Stimulated activated CD4-positive, alpha-beta T cell treated with anti-CD3 and anti-CD28 coated beads, Interleukin-2, amount 100 ng/mL, for 4 hours (primary cell): ENCODE results near the gene ESRRB.
"Not testable (repeated sequence)": the region's sequence is repeated elsewhere in the genome, so short reads cannot be mapped to it uniquely, and the experiment has no call there.

Experiments
- DNase-seq: peaks from one replicate; pipeline ENCODE4 v3.0.0-alpha.2; 2020; ENCODE audit warnings: low read depth

ESRRB gene

DNA sequence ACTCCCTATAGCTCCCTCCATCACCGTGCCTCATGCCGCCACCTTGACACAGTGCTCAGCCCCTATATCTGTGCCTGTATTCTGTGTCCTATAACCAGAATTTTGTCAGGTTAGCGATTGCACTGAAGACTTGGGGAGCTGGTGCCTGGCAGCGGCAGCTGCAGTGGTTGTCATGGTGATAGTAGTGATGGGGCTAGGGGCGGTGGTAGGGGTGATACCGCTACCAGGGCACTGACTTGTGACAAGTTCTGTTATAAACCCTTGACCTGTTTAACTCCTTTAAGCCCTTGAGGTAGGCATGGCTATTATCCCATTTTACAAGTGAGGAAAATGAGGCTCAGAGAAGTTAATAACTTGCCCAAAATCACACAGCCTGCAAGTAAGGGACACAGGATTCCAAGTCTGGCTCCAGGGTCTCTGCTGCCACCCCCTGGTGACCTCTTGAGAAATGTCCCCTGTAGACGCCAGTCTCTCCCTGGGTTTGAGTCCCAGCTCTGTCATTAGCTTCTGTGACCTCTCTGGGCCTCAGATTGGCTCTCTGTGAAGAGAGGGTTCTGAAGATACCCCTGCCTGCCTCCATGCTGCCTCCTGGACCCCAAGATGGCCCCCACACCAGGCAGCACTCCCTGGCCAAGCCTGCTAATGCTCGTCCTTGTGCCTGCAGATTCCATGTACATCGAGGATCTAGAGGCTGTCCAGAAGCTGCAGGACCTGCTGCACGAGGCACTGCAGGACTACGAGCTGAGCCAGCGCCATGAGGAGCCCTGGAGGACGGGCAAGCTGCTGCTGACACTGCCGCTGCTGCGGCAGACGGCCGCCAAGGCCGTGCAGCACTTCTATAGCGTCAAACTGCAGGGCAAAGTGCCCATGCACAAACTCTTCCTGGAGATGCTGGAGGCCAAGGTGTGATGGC is 121.9 kb downstream of the ESRRB start:
- no peak for DNase-seq

DNA sequence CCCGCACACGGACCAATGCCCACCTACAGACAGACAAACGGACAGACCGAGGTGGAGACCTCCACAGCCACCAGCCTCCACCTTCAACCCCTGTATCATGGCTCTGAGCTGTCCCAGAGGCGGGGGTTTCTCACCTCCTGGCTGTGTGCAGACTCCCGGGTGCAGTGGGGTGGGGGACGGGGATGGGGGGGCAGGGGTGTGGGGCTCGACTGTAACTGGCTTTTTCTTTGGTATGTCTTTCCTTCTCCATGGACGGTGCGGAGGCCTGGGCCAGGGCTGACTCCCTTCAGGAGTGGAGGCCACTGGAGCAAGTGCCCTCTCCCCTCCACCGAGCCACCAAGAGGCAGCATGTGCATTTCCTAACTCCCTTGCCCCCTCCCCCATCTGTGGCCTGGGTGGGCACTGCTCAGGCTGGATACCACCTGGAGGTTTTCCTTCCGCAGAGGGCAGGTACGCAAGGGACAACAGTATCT is 122.6 kb downstream of the ESRRB start:
- no peak for DNase-seq

DNA sequence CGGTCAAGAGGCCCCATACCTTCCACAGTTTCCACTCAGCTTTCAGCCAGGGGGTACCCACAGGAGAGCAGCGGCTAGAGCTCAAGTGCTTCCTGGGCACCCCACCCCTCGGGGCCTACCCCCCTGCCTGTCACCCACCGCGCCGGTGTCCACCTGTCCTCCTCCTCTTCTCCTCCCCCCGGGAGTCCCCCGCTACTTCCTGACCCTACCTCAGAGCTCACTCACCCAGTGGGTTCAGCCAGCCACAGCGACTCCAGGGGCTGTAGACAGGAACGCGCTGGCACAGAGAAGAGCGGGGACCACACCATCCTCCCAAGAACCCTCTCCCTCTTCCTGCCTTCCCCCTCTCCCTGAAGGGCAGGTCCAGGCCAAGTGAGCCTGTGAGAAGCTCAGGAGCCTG is 123.0 kb downstream of the ESRRB start:
- DNase-seq: no peak

DNA sequence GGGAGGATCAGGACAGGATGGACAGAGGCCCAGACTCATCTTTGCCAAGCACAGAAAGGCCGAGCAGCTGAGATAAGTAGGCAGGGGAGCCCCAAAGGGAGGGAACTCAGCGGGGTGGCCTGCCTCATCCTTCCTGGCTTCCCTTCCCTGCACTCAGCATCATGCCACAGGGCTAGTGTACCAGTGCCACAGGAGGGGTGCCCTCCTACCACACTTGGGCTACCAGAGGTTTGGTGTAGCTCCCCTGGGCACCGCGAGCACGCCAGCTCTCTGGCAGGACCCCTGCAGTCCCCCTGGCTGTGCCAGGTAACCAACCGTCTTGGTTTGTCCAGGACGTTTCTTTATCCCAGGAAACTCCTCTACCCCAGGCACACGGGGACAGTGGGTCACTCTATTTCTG is 123.5 kb downstream of the ESRRB start:
- DNase-seq: no peak

DNA sequence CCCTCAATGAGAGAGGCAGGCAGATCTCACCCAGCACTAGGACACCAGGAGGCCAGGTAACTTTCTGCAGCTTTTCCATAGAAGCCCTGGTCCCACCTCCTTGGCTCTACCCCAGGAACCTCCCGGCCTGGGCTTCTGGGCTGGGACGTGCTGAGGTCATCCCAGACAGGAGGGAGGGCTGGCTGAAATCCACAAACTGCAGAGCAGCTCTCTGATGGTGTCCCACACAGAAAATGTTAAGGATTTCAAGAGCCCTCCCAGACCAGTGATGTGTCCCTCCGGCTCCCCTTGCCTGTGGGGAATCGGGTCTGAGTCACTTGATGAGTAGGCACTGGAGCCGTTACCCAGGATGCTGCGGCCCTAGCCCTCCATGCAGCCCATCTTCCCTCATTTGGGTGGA is 124.1 kb downstream of the ESRRB start:
- DNase-seq: no peak

DNA sequence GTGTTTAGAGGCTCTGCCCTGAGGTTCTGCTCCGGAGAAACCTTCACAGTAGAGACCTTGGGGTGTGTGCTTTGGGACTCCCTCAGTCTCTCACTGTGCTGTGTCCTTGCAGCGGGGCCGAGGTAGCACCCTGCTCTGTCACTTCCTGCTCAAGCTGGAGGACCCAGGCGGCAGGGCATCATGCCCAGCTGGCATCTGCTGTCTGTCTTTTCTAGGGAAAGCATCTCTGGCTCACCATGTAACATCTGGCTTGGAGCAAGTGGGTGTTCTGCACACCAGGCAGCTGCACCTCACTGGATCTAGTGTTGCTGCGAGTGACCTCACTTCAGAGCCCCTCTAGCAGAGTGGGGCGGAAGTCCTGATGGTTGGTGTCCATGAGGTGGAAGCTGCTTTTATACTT is 124.5 kb downstream of the ESRRB start:
- no peak for DNase-seq

DNA sequence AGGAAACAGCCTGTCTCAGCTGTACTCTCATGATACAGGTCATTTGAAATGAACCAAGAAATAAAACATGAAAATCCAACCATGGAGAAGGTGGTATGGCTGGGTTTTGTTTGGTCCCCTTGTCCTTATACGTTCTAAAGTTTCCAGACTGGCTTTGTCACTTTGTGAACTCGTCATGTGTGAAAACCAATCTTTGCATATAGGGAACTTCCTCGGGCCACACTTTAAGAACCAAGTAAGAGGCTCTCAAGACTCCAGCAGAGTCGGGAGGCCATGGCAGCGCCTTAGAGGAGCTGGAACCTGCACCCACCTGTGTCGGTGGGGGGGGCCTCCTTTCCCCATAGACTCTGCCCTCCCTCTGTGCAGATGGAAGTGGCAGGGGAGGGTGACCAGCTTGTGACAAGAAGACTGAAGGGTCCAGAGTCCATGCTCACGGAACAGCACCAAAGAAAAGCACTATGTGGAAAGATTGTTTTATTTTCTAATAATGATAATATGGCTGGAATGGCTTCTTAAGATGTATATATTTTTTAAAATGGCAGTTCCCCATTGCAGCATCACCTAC is 125.3 kb downstream of the ESRRB start:
- no peak for DNase-seq

DNA sequence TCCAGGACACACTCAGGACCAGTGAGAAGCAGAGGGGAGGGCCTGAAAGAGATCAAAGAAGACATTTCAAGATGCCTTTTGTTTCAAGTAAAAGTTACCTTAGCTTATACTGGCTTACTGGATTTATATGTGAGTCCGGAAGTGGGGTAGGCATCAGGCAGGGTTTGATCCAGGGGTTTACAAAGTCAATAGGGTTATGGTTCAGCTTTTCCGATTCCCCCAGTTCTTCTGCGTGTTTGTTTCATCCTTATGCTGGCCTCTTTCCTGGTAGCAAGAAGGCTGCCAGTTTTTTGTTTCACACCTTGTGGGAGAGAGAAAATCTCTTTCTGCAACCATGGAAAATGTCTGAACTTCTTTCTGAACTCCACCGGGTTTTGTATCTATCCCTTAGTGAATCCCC is 126.3 kb downstream of the ESRRB start:
- no peak for DNase-seq

DNA sequence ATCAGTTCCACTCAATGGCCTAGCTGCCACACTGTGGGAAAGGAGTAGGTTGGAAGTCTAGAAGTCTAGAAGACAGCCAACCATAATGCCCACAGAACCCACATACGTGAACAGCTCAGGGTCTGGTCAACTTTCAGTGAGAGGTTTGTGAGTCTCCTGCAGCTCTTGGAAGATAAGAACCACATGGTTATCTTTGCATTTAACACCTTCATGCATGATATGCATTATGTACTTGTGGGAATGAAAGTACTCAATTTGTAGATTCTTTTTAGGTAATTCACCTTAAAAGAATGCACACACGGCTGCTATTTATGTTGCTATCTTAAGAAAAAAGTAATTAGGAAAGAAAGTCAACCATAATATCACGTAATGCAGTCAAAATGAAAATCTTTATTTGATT is 126.7 kb downstream of the ESRRB start:
- DNase-seq: no peak

DNA sequence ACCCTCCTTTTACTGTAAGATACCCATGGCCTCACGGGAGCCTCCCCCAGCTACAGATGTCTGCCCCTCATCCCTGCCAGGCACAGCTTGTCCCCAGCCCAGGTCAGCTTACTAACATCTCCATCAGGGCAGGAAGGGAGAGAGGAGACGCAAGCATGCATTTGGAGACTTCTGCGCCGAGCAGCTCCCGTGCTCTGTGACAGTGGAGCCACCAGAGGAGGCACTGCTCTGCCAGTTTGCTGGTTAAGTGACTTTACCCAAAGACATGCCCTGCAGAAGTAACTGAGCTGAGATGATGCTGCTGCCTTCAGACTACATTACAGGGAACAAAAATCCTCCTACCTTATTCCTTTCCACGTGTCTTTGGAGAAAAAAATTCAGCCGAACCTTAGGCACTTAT is 133.4 kb downstream of the ESRRB start:
- no peak for DNase-seq

DNA sequence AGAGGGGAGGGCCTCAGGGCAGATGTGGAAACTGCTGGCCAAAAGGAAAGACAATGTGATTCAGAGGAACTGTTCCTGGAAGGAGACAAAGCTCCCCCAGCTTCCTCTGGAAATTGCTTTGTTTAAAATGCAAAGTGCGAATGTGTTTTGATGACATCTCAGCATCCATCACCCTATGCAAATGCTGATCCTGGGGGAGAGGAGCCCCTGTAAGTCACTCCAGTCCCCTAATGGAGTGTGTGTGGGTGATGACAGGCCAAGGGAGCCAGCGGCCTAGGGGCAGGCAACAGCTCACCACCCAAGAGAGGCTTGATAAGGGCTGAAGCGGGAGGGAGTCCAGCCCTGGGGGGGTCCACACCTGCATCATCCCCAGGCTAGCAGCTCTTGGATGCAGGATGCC is 134.2 kb downstream of the ESRRB start:
- DNase-seq: no peak

DNA sequence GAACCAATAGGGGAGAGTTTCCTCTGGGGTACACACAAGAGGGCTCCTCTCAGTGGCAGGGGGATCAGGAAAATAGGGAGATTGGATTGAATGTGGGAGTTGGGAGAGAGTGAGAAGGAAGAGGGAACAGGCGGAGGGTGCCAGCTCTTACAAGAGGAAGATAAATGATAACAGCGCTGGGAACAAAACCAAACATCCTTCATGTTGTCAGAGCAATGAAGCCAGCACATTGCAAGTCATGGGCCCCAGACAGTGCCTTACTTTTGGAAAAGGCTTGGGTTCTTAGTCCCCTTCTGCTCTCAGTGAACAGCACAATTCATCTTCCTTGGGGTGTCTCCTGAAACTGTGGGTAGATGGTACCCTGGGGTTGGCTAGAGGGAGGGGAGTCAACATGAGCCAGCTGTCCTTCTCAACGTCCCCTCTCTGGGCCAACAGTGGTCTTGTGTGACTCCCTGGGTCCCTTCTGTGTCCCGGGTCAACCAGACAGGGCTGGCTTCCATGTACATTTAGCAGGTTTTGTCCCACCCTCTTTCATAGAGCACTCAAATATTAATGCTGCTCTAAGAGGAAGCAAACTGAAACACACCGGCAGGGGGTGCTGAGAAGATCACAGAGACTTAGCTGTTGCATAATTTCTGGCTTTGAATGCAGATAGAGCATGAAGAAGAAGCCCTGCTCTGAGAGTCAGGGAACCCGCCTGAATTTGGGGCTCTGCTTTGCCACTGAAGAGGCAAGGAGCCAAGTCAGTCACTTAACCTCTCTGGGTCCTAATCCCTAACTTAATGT is 138.5 kb downstream of the ESRRB start:
- no peak for DNase-seq

DNA sequence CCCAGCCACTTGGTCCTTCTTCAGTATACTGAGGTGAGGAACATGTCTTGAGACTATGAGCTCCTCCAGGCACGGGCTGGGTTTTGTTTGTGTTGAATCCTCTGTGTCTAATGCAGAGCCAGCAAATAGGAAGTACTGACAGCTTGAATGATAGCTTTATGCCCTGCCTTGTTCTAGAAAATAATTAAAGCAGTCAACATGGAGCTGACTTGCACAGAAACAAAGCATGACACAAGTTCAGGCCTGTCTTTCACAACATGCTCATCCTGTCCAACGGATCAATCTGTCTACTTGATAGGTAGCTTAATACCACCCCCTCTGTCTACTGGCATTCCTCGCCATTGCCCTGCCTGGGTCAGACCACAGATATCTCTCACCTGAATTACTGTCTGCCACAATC is 140.9 kb downstream of the ESRRB start:
- DNase-seq: no peak

DNA sequence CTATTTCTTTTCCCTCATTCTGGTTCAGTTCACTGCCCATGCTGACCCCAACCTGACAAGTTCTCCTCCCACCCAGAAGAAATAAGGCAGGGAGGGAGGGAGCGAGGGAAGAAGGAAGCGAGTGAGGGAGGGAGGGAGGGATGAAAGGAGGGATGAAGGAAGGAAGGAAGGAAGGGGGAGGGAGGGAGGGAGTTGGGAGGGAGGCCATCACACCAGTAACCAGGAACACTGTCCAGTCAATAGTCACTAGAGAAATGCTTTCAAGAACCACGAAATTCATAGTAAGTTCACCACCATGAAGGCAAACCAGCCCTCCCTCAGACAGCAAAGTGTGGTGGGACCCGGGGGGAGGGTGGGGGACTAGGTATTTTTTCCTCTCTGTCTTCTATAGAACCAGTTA is 142.4 kb downstream of the ESRRB start:
- no peak for DNase-seq

DNA sequence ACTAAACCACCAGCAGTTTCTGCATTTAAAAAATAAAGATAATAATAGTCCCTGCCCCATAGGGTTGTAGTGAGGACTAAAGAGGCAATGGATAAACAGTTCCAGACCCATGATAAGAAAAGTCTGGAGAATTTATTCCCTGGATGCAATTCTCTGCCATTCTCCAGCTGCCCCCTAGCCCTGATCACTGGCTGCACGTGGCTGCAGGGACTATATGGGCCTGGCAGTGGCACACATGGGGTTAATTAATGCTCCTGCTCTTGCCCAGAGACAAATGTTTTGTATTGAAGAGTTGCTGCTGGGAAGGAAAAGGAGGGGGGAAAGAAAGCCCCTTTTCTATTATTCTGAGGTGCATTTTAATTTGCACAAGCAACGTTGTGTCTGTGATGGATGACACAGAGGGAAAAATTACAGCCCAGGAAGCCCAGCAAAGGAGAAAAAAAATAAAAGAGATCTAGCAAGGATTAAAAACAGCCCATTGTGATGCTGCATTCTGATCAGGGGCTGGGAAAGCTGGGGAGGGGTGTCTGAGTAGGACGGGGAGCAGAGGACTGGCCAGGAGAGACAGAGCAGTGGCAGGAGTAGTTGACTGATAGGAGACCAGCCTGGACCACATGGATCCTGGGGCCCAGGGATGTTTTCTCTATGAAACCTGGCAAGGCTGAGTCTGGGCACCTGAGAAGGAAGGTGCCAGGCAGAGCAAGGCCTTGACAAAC is 149.3 kb downstream of the ESRRB start:
- no peak for DNase-seq

DNA sequence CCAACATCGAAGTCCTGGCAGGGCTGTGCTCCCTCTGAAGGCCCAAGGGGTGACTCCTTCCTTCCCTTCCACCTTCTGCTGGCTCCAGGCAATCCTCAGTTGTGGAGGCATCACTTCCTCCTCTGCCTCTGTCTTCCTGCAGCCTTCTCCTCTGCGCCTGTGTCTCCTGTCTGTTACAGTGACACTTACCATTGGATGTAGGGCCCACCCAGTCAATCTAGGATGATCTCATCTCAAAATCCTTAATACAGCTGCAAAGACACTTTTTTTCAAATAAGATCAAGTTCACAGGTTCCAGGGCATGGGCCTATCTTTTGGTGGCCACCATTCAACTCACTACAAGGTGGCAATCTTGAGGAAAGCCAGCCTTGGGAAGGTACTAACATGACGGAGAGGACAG is 155.1 kb downstream of the ESRRB start:
- no peak for DNase-seq

DNA sequence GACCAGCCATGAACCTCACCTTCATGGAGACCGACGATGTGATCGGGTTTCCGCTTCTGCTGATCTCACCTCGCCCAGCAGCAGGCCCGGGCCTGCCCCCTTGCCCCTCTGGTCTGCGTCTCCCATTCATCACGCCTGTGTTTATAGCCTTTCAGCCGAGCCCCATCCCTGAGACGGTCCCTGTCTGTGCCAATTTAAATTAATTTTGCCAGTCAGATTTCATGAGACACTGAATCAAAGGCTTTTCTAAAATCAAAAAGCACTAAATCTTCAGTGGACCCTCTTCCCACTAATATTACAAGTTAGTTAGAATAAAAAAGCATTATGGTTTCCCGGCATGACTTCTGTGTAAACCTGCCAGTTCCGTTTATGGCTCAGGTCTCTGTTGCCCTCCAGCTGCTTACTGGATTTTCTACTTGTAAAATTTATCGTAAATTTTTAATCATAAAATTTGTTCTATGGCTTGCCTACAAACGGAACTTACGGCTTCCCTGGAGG is 155.9 kb downstream of the ESRRB start:
- DNase-seq: no peak

DNA sequence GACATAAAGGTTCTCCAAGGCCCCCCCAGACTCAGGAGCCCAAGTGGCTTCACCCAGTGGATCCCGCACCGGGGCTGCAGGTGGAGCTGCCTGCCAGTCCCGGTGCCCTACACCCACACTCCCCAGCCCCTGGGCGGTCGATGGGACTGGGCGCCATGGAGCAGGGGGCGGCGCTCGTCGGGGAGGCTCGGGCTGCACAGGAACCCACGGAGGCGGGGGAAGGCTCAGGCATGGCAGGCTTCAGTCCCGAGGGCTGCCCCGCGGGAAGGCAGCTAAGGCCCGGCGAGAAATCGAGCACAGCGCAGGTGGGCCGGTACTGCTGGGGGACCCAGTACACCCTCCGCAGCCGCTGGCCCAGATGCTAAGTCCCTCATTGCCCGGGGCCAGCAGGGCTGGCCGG is 160.7 kb downstream of the ESRRB start:
- DNase-seq: not testable (repeated sequence)

DNA sequence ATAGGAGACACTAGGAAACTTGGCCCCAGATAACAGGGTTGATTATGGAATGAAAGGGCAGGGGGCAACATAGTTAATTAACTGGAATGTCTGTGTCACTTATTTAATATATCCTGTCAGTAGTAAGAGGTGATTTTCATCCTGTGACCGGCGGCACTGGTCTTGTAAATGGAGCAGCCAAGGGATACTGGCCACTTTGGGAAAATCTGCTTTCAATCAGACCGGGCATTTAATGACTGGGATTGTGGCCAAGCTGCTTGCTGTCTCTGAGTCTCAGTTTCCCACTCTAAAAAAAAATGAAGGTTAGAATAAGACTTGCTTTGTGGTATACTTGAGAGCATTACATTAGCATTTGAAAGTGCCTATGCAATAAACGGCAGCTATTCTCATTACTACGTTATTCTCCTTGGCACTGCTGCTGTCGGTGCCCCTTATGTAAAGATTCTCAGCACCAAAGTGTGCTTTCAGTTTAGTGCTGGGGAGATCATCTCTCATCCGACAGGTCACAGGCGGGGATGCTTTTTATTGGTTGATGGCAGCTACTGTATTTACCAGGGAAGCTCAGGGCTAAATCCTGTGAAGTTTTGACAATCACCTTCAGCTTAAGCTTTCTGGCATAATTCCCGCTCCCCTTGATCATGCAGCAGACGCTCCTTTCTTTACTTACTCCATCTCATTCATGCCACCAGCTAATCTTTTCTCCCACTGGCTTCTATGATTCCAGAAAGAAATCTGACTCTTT is 162.1 kb downstream of the ESRRB start:
- no peak for DNase-seq

DNA sequence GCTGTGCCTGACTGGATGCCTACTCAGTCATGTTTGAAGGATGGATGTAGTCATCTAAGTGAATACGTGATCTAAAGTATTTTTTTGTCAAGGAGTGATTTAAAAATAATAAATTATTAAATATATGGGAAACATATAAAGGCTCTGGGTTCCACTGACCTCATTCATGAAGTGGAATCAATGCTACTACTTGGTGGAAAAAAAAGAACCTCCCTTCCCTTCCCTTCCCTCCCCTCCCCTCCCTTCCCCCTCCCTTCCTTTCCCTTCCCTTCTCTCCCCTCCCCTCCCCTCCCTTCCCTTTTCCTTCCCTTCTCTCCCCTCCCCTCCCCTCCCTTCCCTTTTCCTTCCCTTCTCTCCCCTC is 162.7 kb downstream of the ESRRB start:
- DNase-seq: no peak

DNA sequence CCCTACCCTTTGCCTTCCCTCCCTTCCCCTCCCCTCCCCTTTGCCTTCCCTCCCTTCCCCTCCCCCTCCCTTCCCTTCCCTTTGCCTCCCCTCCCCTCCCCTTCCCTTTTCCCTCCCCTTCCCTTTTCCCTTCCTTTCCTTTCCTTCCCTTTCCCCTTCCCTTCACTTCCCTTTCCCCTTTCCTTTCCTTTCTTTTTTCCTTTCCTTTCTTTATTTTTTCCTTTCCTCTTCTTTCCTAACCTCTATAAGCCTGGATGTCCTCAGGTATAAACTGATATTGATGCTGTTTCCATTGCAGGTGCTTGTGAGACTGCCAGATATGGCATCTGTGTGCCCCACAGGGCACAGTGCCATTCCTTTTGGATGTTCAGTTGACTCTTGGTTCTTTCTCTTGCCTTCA is 163.2 kb downstream of the ESRRB start:
- no peak for DNase-seq
